NCI-H2029 treated with DMSO at 0.1 percent for 48 hours (cell line): ENCODE measurements around the gene KRT17.
A peak's percentile ranks its signal among the peaks of the same experiment; 100 is the strongest.
"Not testable (repeated sequence)": the region's sequence is repeated elsewhere in the genome, so short reads cannot be mapped to it uniquely, and the experiment has no call there.

ENCODE experiments used
- DNase-seq: peaks from one replicate; lab custom pipeline; 2025; lab: John Stamatoyannopoulos, UW

KRT17 gene

GRCh38 chr17:41653892-41654677, 29.7 kb upstream of the KRT17 start:
- no peak for DNase-seq

- DNase-seq, result no peak
These were observed 29.0 kb upstream of the KRT17 start for GRCh38 chr17:41653421-41653820.

- no peak for DNase-seq
These were observed 28.1 kb upstream of the KRT17 start for GRCh38 chr17:41652461-41652970.

GRCh38 chr17:41651625-41652460, 27.5 kb upstream of the KRT17 start:
- DNase-seq, result no peak

- no peak for DNase-seq
These were observed 26.6 kb upstream of the KRT17 start for GRCh38 chr17:41650794-41651624.

GRCh38 chr17:41649923-41650519, 25.6 kb upstream of the KRT17 start:
- DNase-seq, result no peak

GRCh38 chr17:41648411-41649195, 24.2 kb upstream of the KRT17 start:
- peak; percentile 34 for DNase-seq

GRCh38 chr17:41647940-41648410, 23.6 kb upstream of the KRT17 start:
- peak; percentile 46 for DNase-seq

- no peak for DNase-seq
These were observed 22.9 kb upstream of the KRT17 start for GRCh38 chr17:41647038-41647813.

- DNase-seq, result no peak
These were observed 18.1 kb upstream of the KRT17 start for GRCh38 chr17:41642252-41643156.

- DNase-seq, result not testable (repeated sequence)
These were observed 16.2 kb upstream of the KRT17 start for GRCh38 chr17:41640596-41640995.

- no peak for DNase-seq
These were observed 15.4 kb upstream of the KRT17 start for GRCh38 chr17:41639492-41640473.

GRCh38 chr17:41638941-41639340, 14.6 kb upstream of the KRT17 start:
- no peak for DNase-seq

- no peak for DNase-seq
These were observed 13.8 kb upstream of the KRT17 start for GRCh38 chr17:41638194-41638593.

- no peak for DNase-seq
These were observed 12.3 kb upstream of the KRT17 start for GRCh38 chr17:41636652-41637051.

GRCh38 chr17:41635121-41636097, 11.0 kb upstream of the KRT17 start:
- no peak for DNase-seq
